Muscle layer of duodenum (tissue), 2 donors: ENCODE data around the gene FGF8.

Experiments
- H3K27ac ChIP-seq: one replicate; pipeline ENCODE4 v1.7.0; 2013; ENCODE audit warnings: mild to moderate bottlenecking, low read length
- H3K27me3 ChIP-seq: one replicate; pipeline ENCODE4 v1.7.0; 2013; ENCODE audit warnings: low read depth, mild to moderate bottlenecking, control low read depth, low read length
- H3K36me3 ChIP-seq, 2 donors: one replicate each; pipeline ENCODE4 v1.7.0; 2013; ENCODE audit warnings: low read length in 2 of 2, control low read depth in 1 of 2, mild to moderate bottlenecking in 1 of 2; ENCODE audit not compliant: insufficient read depth in 2 of 2, control insufficient read depth in 1 of 2
- H3K4me1 ChIP-seq, 2 donors: one replicate each; pipeline ENCODE4 v1.7.0; 2013; ENCODE audit warnings: low read length in 2 of 2, mild to moderate bottlenecking in 2 of 2, control low read depth in 1 of 2, moderate library complexity in 1 of 2; ENCODE audit not compliant: insufficient read depth in 2 of 2, control insufficient read depth in 1 of 2
- H3K4me3 ChIP-seq, 2 donors: one replicate each; pipeline ENCODE4 v1.7.0; 2013; ENCODE audit warnings: low read length in 2 of 2, low read depth in 1 of 2, mild to moderate bottlenecking in 1 of 2
- H3K9me3 ChIP-seq, 2 donors: one replicate each; pipeline ENCODE4 v1.7.0; 2013; ENCODE audit warnings: low read length in 2 of 2, control low read depth in 1 of 2, mild to moderate bottlenecking in 1 of 2; ENCODE audit not compliant: control insufficient read depth in 1 of 2
- donor health status: healthy.

Gene FGF8

DNA sequence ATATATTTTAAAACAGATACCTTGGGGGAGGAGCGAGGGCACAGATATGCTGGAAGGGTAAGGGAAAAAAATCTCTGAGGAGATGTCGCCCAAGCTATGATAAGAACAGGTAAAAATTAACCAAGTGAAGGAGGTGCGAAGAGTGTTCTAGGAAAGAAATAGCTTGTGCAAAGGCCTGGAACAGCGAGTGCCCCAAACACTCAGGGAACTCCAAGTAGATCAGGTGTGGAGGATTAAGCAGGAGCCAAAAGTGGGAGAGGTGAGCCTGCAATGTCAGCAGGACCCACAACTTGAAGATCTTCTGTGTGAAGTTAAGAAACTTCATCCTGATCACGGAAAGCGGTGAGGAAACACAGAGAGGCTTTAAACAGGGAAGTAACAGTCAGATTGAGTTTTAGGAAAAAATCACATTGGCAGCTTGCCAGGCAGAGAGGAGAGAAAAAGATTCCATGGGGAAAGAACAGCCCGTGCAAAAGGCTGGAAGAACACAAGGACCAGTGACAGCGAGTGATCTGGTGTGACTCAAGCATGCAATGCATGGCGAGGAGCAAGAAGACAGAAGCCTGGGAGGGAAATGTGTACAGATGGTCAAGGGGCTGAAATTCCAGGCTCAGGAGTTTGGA lies 30.7 kb downstream of the FGF8 start:
- H3K27me3 ChIP-seq: no peaks in the 10 kb centered on the region
- H3K9me3 ChIP-seq: no peaks in the 10 kb centered on the region
- H3K4me1 ChIP-seq: no peaks in the 10 kb centered on the region
- no peaks in the 10 kb centered on the region for H3K36me3 ChIP-seq
- no peak overlapping the region for H3K4me3 ChIP-seq
- no peak overlapping the region for H3K27ac ChIP-seq

DNA sequence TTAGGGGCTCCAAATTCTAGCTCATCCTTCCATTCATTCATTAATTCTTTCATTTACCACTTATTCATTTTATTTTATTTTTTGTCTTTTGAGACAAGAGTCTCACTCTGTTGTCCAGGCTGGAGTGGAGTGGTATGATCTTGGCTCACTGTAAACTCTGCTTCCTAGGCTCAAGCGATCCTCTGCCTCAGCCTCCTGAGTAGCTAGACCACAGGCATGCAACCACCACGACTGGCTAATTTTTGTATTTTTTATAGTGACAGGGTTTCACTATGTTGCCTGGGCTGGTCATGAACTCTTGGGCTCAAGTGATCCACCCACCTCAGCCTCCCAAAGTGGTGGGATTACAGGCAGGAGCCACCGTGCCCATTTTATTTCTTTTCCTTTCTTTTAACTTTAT lies 31.6 kb downstream of the FGF8 start:
- Histone ChIP-seq H3K36me3 (no peaks in the 10 kb centered on the region), H3K4me3 (no peak overlapping the region)

DNA sequence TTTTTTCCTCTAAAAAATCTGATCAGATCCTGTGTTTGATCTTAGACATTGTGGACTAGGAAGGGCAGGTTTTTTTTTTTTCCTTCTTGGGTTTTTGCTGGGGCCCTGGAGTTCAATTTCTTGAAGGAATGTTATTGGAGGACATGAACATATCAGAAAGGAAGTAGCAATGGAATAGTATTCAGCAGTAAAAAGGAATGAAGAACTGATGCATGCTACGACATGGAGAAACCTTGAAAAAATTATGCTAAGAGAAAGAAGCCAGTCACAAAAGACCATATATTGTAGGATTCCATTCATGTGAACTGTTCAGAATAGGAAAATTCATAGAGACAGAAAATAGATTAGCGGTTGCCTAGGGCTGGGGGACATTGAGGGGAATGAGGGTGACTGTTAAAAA lies 34.0 kb downstream of the FGF8 start:
- no peaks in the 10 kb centered on the region for H3K27me3 ChIP-seq
- no peak overlapping the region for H3K4me3 ChIP-seq
- no peaks in the 10 kb centered on the region for H3K9me3 ChIP-seq
- no peak overlapping the region for H3K27ac ChIP-seq
- no peaks in the 10 kb centered on the region for H3K36me3 ChIP-seq
- no peaks in the 10 kb centered on the region for H3K4me1 ChIP-seq

More for the DNA sequence above, 31.6 kb downstream of the FGF8 start:
- H3K27me3 ChIP-seq: no peaks in the 10 kb centered on the region
- H3K27ac ChIP-seq: no peak overlapping the region
- H3K9me3 ChIP-seq: no peaks in the 10 kb centered on the region
- no peaks in the 10 kb centered on the region for H3K4me1 ChIP-seq

DNA sequence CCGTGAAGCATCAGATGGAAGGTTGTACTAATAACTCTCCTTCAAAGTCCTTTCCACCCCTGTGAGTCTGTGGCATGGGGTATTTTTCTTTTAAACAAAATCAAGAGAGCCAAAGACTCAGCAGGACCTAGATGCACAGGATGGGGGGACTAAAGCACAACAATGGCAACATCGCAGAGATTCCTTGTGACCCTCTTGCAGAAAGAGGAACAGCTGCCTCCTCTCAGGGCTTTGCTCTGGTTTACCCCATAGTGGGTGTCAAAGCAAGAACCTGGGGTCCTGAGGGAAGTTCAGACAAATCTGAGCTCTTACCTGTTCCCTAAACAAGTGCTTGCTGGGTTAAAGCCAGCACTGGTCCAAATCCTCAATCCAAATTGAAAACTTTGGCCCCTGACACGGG lies 39.2 kb downstream of the FGF8 start:
- no peaks in the 10 kb centered on the region for H3K27me3 ChIP-seq
- H3K27ac ChIP-seq: no peak overlapping the region
- H3K9me3 ChIP-seq: no peaks in the 10 kb centered on the region
- no peaks in the 10 kb centered on the region for H3K36me3 ChIP-seq
- H3K4me1 ChIP-seq: no peaks in the 10 kb centered on the region
- no peak overlapping the region for H3K4me3 ChIP-seq

DNA sequence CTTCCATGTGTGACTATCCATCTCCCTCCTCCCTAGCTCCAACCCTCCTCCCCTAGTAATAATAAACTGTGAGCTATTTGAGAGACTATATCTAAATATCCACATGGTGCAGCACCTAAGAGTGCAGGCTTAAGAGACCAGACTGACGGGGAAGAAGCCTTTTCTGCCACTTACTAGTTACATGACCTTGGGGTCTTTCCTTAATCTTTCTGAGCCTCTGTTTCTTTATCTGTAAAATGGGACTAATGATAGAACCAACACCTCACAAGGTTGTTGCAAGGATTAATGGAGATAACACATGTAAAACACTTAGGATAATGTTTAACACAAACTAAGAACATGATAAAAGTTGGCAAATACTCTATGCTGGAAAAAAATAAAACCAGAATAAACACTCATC lies 43.8 kb downstream of the FGF8 start:
- Histone ChIP-seq H3K27me3 (no peaks in the 10 kb centered on the region), H3K9me3 (no peaks in the 10 kb centered on the region), H3K4me3 (no peak overlapping the region), H3K36me3 (no peaks in the 10 kb centered on the region), H3K27ac (no peak overlapping the region), H3K4me1 (no peaks in the 10 kb centered on the region)

DNA sequence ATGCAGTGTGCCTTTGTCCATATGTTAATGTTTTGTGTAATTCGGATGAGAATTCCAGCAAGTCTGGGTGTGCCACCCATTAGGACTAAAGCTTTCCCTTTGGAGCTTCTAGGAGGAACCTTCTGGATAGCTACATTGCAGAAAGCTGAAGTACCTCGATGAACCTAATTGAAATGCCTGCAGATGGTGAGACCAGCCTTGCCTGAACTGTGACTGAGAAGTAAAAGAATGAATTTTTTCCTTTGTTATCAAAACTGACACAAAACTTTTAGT lies 49.9 kb downstream of the FGF8 start:
- no peaks in the 10 kb centered on the region for H3K36me3 ChIP-seq
- H3K27ac ChIP-seq: no peak overlapping the region
- H3K27me3 ChIP-seq: no peaks in the 10 kb centered on the region
- no peak overlapping the region for H3K4me3 ChIP-seq
- no peaks in the 10 kb centered on the region for H3K9me3 ChIP-seq
- no peaks in the 10 kb centered on the region for H3K4me1 ChIP-seq

DNA sequence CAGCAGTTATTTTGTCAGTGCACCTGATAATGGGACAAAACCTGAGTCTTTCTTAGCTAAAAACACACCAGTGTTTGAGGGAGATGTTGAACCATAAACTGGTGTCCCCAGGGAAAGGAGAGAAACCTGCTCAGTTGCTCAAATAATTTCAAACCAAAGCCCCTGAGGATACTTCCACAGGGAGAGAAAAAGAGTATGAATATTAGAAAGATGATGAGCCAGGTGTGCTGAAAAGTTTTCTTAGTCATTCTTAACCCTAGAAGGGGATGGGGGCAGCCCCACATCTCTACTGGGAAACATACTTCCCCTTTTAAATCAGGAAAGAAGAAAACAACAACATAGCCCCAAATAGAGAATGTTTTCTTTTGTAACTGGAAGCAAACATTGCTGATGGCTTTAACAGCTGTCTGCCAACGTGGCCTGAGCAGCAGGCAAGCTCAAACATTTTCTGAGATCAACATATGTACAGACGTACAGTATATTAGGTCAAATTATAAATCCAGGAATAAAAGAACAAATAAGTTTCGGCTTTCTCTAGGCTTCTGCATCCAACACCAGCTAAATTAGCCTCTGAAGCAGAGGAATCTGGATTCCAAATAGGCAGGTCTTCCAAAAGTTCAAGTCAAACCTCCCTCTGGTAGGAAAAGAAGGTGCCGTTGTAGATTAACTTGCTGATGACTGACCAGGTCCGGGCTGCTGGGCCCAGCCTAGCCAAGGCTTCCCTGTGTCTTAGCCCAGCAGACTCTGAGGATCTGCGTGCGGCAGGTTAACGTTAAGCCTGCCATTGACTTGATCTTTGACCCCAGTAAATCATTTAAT lies 50.4 kb downstream of the FGF8 start:
- H3K27ac ChIP-seq: no peak overlapping the region
- H3K4me1 ChIP-seq: no peaks in the 10 kb centered on the region
- H3K4me3 ChIP-seq: no peak overlapping the region
- no peaks in the 10 kb centered on the region for H3K9me3 ChIP-seq
- H3K27me3 ChIP-seq: no peaks in the 10 kb centered on the region
- H3K36me3 ChIP-seq: no peaks in the 10 kb centered on the region

DNA sequence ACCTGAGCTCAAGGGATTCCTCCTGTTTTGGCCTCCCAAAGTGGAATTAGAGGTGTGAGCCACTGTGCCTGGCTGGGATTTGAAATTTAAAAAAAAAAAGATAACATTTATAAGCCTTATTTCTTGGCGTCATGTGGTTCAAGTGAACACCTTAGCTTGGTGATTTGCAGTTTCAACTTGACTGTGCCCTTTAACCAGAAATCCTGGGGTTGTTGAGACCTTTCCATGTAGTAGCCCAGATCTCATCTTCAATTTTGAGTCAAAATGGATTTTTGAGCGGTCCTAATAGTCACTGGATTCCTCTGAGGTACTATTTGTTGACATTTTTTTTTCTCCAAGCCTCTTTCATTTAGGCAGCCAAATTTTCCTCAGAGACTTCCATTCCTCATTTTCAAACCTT lies 51.5 kb downstream of the FGF8 start:
- Histone ChIP-seq H3K36me3 (no peaks in the 10 kb centered on the region), H3K9me3 (no peaks in the 10 kb centered on the region), H3K4me3 (no peak overlapping the region), H3K4me1 (no peaks in the 10 kb centered on the region), H3K27ac (no peak overlapping the region), H3K27me3 (no peaks in the 10 kb centered on the region)

DNA sequence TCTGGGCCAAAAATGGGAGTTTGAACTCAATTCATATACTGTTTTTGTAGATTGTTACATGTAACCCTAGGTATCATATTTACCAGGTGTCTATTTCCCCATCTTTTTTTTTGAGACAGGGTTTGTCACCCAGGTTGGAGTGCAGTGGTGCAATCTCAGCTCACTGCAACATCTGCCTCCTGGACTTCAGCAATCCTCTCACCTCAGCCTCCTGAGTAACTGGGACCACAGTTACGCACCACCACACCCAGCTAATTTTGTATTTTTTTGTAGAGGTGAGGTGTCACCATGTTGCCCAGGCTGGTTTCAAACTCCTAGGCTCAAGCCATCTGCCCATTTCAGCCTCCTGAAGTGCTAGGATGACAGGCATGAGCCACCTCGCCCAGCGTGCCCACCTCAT lies 52.7 kb downstream of the FGF8 start:
- no peaks in the 10 kb centered on the region for H3K9me3 ChIP-seq
- no peak overlapping the region for H3K4me3 ChIP-seq
- H3K27ac ChIP-seq: no peak overlapping the region
- H3K36me3 ChIP-seq: no peaks in the 10 kb centered on the region
- no peaks in the 10 kb centered on the region for H3K27me3 ChIP-seq
- H3K4me1 ChIP-seq: no peaks in the 10 kb centered on the region

DNA sequence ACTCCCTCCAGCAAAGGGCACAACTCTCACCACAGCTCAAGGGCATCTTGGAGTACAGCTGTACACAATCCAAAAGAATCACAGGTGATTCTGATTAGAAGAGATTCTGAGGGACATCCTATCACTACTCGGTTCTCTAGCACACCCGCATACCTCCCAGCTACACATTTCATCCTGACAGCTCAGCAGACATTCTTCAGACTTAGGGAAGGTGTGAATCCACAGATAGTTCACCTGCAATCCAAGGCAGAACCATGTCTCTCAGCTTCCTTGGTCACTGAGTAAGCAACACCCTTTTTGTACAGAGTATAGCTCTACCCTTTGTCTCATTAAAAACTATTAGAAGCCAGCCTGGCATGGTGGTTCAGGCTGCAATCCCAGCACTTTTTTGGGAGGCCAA lies 54.1 kb downstream of the FGF8 start:
- no peaks in the 10 kb centered on the region for H3K9me3 ChIP-seq
- no peak overlapping the region for H3K27ac ChIP-seq
- H3K4me1 ChIP-seq: no peaks in the 10 kb centered on the region
- no peaks in the 10 kb centered on the region for H3K27me3 ChIP-seq
- no peaks in the 10 kb centered on the region for H3K36me3 ChIP-seq
- no peak overlapping the region for H3K4me3 ChIP-seq

DNA sequence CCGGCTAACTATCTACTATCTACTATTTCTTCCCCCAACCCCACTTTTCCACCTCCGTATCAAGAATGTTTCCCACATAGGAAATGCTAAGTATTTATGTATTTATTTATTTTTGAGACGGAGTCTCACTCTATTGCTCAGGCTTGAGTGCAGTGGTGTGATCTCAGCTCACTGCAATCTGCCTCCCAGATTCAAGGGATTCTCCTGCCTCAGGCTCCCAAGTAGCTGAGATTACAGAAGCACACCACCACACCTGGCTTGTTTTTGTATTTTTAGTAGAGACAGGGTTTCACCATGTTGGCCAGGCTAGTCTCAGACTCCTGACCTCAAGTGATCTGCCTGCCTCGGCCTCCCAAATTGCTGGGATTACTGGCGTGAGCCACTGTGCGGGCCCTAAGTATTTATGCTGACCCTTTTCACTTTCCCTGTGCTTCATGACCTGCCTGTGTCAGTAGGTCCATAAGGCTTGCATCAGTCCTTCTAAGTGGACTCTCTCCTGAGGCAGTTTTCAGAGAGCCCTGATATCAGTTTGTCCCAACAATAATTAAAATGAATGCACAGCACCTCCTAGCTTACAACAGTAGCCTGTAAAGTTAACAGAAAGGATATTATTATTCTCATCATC lies 55.2 kb downstream of the FGF8 start:
- no peaks in the 10 kb centered on the region for H3K36me3 ChIP-seq
- H3K27me3 ChIP-seq: no peaks in the 10 kb centered on the region
- H3K27ac ChIP-seq: no peak overlapping the region
- no peaks in the 10 kb centered on the region for H3K4me1 ChIP-seq
- H3K9me3 ChIP-seq: no peaks in the 10 kb centered on the region
- H3K4me3 ChIP-seq: no peak overlapping the region
